ENCODE results near the gene ELAVL1.
A peak's percentile ranks its signal among the peaks of the same experiment; 100 is the strongest.
"Not testable (repeated sequence)": the region's sequence is repeated elsewhere in the genome, so short reads cannot be mapped to it uniquely, and the experiment has no call there.

Gene ELAVL1

GRCh38 chr19:7933411-7933810, 72.0 kb downstream of the ELAVL1 start:
- no peak for DNase-seq (ENCODE audit: low spot score)

- DNase-seq (ENCODE audit: low spot score) = no peak
These were observed 72.5 kb downstream of the ELAVL1 start for GRCh38 chr19:7932930-7933300.

- no peak for DNase-seq (ENCODE audit: low spot score)
These were observed 73.0 kb downstream of the ELAVL1 start for GRCh38 chr19:7932276-7932929.

- no peak for DNase-seq (ENCODE audit: low spot score)
These were observed 74.0 kb downstream of the ELAVL1 start for GRCh38 chr19:7931221-7932061.

- no peak for DNase-seq (ENCODE audit: low spot score)
These were observed 74.7 kb downstream of the ELAVL1 start for GRCh38 chr19:7930765-7931164.

GRCh38 chr19:7930030-7930429, 75.4 kb downstream of the ELAVL1 start:
- DNase-seq (ENCODE audit: low spot score) = not testable (repeated sequence)

GRCh38 chr19:7928741-7929701, 76.4 kb downstream of the ELAVL1 start:
- DNase-seq (ENCODE audit: low spot score) = peak; percentile 83

- no peak for DNase-seq (ENCODE audit: low spot score)
These were observed 77.1 kb downstream of the ELAVL1 start for GRCh38 chr19:7928334-7928706.

- DNase-seq (ENCODE audit: low spot score) = no peak
These were observed 77.7 kb downstream of the ELAVL1 start for GRCh38 chr19:7927605-7928333.

GRCh38 chr19:7926727-7927604, 78.5 kb downstream of the ELAVL1 start:
- no peak for DNase-seq (ENCODE audit: low spot score)

GRCh38 chr19:7926021-7926726, 79.3 kb downstream of the ELAVL1 start, which contains the start of gene CTXN1:
CTXN1 (minus strand) TSS chr19:7926135; CDS start chr19:7925538, 597 bp downstream.
- peak; percentile 80 for DNase-seq (ENCODE audit: low spot score)

- peak; percentile 70 for DNase-seq (ENCODE audit: low spot score)
These were observed 80.1 kb downstream of the ELAVL1 start for GRCh38 chr19:7925171-7925851.

GRCh38 chr19:7924651-7925170, 80.7 kb downstream of the ELAVL1 start:
- DNase-seq (ENCODE audit: low spot score) = no peak

GRCh38 chr19:7924241-7924640, 81.2 kb downstream of the ELAVL1 start:
- no peak for DNase-seq (ENCODE audit: low spot score)

- no peak for DNase-seq (ENCODE audit: low spot score)
These were observed 81.9 kb downstream of the ELAVL1 start for GRCh38 chr19:7923295-7924191.

- no peak for DNase-seq (ENCODE audit: low spot score)
These were observed 82.6 kb downstream of the ELAVL1 start for GRCh38 chr19:7922836-7923195.

GRCh38 chr19:7921967-7922835, 83.2 kb downstream of the ELAVL1 start:
- no peak for DNase-seq (ENCODE audit: low spot score)
